ENCODE data around the gene CBLN4. TPM values are rescaled to one million over a fixed set of nuclear protein-coding genes. Genes with fewer than 3 reads are reported as not detected.

The CBLN4 gene
- polyA plus RNA-seq, 1 donor from 2014 or later = 0.14 TPM

- Histone ChIP-seq H3K4me2 (ENCODE audit: low read length) (peak overlapping the region; percentile 44), H3K27ac (ENCODE audit: low read length) (no peak overlapping the region), H3K36me3 (ENCODE audit: insufficient read depth, low read length) (no peaks in the 10 kb centered on the region), H3F3A (ENCODE audit: insufficient read depth, low read length, poor library complexity, severe bottlenecking) (no peaks in the 10 kb centered on the region), H3K27me3 (ENCODE audit: insufficient read depth, low read depth, low read length) (peaks cover 76% of the 10 kb centered on the region), H3K4me3 (ENCODE audit: low read length) (peak overlapping the region; percentile 70), H3K79me2 (replicated peaks; ENCODE audit: insufficient read depth, low read length) (no peaks in the 10 kb centered on the region), H4K20me1 (ENCODE audit: insufficient read depth) (no peaks in the 10 kb centered on the region), H3K9me2 (ENCODE audit: insufficient read depth, low read length) (no peaks in the 10 kb centered on the region), H3K9ac (ENCODE audit: low read length) (peak overlapping the region; percentile 46), H2AFZ (ENCODE audit: low read depth, low read length) (no peak overlapping the region), H3K9me3 (ENCODE audit: low read length) (no peaks in the 10 kb centered on the region)
- TF ChIP-seq CTCF (IDR thresholded peaks at IDR 0.05; ENCODE audit: poor library complexity, severe bottlenecking) (no peak), RAD21 (conservative IDR thresholded peaks at IDR 0.05) (no peak), TAF1 (IDR thresholded peaks at IDR 0.05; ENCODE audit: low read depth) (no peak)
Measured at GRCh38 chr20:56004611-56005388, 519 bp downstream of the CBLN4 start.

DNA sequence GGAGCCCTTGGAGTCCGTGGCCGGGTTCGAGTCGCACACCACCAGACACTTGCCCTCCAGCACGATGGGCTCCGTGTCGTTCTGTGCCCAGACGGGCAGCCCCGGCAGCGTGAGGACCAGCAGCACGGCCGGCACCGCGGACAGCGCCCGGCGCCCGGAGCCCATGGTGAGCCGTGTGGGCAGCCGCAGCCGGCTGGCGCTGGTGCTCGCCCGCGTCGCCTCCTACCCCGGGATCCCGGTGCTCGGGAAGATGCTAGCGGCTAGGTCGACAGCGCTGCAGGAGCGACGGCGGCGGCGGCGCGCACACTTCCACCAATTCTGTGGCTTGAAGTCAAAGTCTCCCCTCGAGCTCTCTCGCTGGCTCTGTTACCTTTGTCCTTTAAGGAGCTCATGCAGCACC lies 1.3 kb downstream of the CBLN4 start:
- no peaks in the 10 kb centered on the region for H4K20me1 ChIP-seq (ENCODE audit: insufficient read depth)
- H3K79me2 ChIP-seq (replicated peaks; ENCODE audit: insufficient read depth, low read length) = no peaks in the 10 kb centered on the region
- H3K9ac ChIP-seq (ENCODE audit: low read length) = peak overlapping the region; percentile 46
- peaks cover 76% of the 10 kb centered on the region for H3K27me3 ChIP-seq (ENCODE audit: insufficient read depth, low read depth, low read length)
- H3K4me2 ChIP-seq (ENCODE audit: low read length) = no peak overlapping the region
- TF ChIP-seq RAD21 (conservative IDR thresholded peaks at IDR 0.05) (peak; percentile 34), MXI1 (conservative IDR thresholded peaks at IDR 0.05; ENCODE audit: poor library complexity, severe bottlenecking) (no peak), TAF1 (IDR thresholded peaks at IDR 0.05; ENCODE audit: low read depth) (no peak), EZH2 (IDR thresholded peaks at IDR 0.05; ENCODE audit: borderline replicate concordance, insufficient read depth, low read length, poor library complexity, severe bottlenecking) (no peak), CTCF (IDR thresholded peaks at IDR 0.05; ENCODE audit: poor library complexity, severe bottlenecking) (no peak), SMC3 (conservative IDR thresholded peaks at IDR 0.05; ENCODE audit: poor library complexity) (no peak), EP300 (conservative IDR thresholded peaks at IDR 0.05; ENCODE audit: poor library complexity, severe bottlenecking) (no peak)
- TF ChIP-seq, protein P1, sequence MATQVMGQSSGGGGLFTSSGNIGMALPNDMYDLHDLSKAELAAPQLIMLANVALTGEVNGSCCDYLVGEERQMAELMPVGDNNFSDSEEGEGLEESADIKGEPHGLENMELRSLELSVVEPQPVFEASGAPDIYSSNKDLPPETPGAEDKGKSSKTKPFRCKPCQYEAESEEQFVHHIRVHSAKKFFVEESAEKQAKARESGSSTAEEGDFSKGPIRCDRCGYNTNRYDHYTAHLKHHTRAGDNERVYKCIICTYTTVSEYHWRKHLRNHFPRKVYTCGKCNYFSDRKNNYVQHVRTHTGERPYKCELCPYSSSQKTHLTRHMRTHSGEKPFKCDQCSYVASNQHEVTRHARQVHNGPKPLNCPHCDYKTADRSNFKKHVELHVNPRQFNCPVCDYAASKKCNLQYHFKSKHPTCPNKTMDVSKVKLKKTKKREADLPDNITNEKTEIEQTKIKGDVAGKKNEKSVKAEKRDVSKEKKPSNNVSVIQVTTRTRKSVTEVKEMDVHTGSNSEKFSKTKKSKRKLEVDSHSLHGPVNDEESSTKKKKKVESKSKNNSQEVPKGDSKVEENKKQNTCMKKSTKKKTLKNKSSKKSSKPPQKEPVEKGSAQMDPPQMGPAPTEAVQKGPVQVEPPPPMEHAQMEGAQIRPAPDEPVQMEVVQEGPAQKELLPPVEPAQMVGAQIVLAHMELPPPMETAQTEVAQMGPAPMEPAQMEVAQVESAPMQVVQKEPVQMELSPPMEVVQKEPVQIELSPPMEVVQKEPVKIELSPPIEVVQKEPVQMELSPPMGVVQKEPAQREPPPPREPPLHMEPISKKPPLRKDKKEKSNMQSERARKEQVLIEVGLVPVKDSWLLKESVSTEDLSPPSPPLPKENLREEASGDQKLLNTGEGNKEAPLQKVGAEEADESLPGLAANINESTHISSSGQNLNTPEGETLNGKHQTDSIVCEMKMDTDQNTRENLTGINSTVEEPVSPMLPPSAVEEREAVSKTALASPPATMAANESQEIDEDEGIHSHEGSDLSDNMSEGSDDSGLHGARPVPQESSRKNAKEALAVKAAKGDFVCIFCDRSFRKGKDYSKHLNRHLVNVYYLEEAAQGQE (IDR thresholded peaks at IDR 0.05; ENCODE audit: borderline replicate concordance) = no peak
- H3K27ac ChIP-seq (ENCODE audit: low read length) = no peak overlapping the region
- no peaks in the 10 kb centered on the region for H3K36me3 ChIP-seq (ENCODE audit: insufficient read depth, low read length)
- no peaks in the 10 kb centered on the region for H3K9me3 ChIP-seq (ENCODE audit: low read length)
- no peaks in the 10 kb centered on the region for H3K9me2 ChIP-seq (ENCODE audit: insufficient read depth, low read length)
- no peaks in the 10 kb centered on the region for H3F3A ChIP-seq (ENCODE audit: insufficient read depth, low read length, poor library complexity, severe bottlenecking)
- no peak overlapping the region for H2AFZ ChIP-seq (ENCODE audit: low read depth, low read length)
- peak overlapping the region; percentile 70 for H3K4me3 ChIP-seq (ENCODE audit: low read length)

All from neural cell (in vitro differentiated cells).